Psoas muscle (tissue), 8 donors: Measurements from ENCODE around the gene CENPN. TPM values are rescaled to one million over a fixed set of nuclear protein-coding genes. Genes with fewer than 3 reads are reported as not detected.

Experiments
- ATAC-seq, 4 donors: fragments of 200-7000 bp; cut with Tn5 transposase; one replicate each; pipeline ENCODE4 v1.9.1; 2020; ENCODE audit warnings: moderate library complexity in 3 of 4, mild to moderate bottlenecking in 2 of 4
- DNase-seq, 2 donors: peaks; one replicate each; pipeline ENCODE4 v3.0.0-alpha.2; 2020
- H3K27ac ChIP-seq: fragments of 200-600 bp; one replicate; pipeline ENCODE4 v1.8.0; 2022
- H3K27me3 ChIP-seq, 3 donors: fragments of 200-600 bp in 1 of 3; one replicate each; pipeline versions ENCODE4 v1.6.1 to v1.8.0; 2013 to 2022; ENCODE audit warnings: low read length in 2 of 3, mild to moderate bottlenecking in 2 of 3, moderate library complexity in 1 of 3; ENCODE audit not compliant: insufficient read depth in 3 of 3
- H3K36me3 ChIP-seq, 2 donors: fragments of 200-600 bp in 1 of 2; one replicate each; pipeline versions ENCODE4 v1.6.1 to v1.8.0; 2013 to 2022; ENCODE audit warnings: low read depth in 1 of 2, mild to moderate bottlenecking in 1 of 2, moderate library complexity in 1 of 2; ENCODE audit not compliant: insufficient read depth in 1 of 2
- H3K4me1 ChIP-seq: fragments of 200-600 bp; one replicate; pipeline ENCODE4 v1.8.0; 2022
- H3K4me3 ChIP-seq: fragments of 200-600 bp; one replicate; pipeline ENCODE4 v1.8.0; 2022; ENCODE audit warnings: mild to moderate bottlenecking
- H3K9me3 ChIP-seq: fragments of 200-600 bp; one replicate; pipeline ENCODE4 v1.8.0; 2022
- WGBS, 3 donors: extraction: QIAGEN DNeasy Blood & Tissue Kit; methylation state at CpG; one replicate each; pipeline versions ENCODE4 v1.1.6 to v1.1.7; 2013; 5-methylcytosine and 5-hydroxymethylcytosine counted together
- intact Hi-C, 2 donors: fragments of 100-400 bp; cut with DNase I; formaldehyde crosslinking; loops; one replicate each; pipeline versions ENCODE4 v1.11.0 to v1.14.2; 2022
- polyA plus RNA-seq, 3 donors: library from polyadenylated mRNA; stranded (reverse); fragments of 200-250 nt; gene quantifications; one replicate each; pipeline ENCODE4 v1.2.3, GENCODE V29; 2013
- total RNA-seq, 4 donors: library from RNA; stranded (reverse); fragmentation: NEBNext Ultra II Directional in 2 of 4; extraction: Animal tissue kit (Norgen Biotek cat#: 25700) in 2 of 4; gene quantifications; one replicate each; pipeline versions ENCODE4 v1.2.1 to v1.2.4, GENCODE V29; 2021 to 2023
- TF ChIP-seq, protein P1 (sequence below): fragments of 200-600 bp; IDR thresholded peaks from one replicate; pipeline ENCODE4 v1.8.0; 2022; ENCODE audit warnings: antibody characterized with exemption
- donor health status: healthy with polysubstance abuse.
- donor health status: DM: no; HTN: no; CAD: no; lungs with moderate emphysema.
- donor health status: Bipolar disorder and iron deficiency.
- donor health status: healthy.
- donor health status: DM: yes; HTN: yes; CAD: no.
- donor health status: DM: no; HTN: no; CAD: no.
- donor health status: DM: no; HTN: no; CAD: no.
- donor health status: DM: yes; HTN: yes; CAD: no.

Gene CENPN
- total and polyA plus RNA-seq, 7 donors, result 2.9 to 20.6 (median 7.5) TPM

DNA sequence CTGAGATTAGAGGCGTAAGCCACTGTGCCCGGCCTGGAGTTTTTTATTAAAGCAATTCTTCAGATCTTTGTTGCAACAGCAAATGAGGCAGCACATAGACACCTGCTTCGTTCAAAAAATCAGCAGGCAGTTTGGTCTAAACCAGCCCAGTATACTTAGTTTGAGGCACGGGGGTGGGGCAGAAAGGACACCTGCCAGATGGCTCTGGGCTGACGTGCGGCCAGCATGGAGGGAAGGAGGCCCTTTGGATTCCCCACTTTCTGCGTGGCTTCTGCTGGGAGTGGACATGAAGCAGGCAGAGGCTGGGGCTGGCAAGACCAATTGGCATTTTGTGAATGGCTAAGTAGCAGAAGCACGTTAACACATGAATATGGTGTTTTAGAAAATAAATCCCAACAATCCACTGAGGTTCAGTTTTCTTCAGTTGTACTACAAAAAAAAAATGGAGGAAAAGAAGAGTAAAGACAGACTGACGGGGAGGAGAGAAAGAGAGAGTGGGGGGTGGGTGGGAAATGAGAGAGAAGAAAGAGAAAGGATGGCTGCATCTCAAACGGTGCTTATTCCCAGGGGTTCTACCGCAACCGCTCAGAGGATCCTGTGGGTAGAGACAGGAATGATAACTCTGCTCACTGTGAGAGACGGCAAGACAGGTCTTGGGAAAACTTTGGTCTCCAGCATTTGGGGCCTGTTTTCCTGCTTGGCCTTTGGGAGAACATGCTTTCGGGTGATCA, 53.7 kb downstream of the CENPN start:
- ATAC-seq (no peak), DNase-seq (no peak)
- no peak overlapping the region for H3K27ac ChIP-seq
- H3K4me3 ChIP-seq, result no peak overlapping the region
- no peaks in the 10 kb centered on the region for H3K9me3 ChIP-seq
- H3K27me3 ChIP-seq, result no peaks in the 10 kb centered on the region
- H3K36me3 ChIP-seq, result no peaks in the 10 kb centered on the region
- no peaks in the 10 kb centered on the region for H3K4me1 ChIP-seq
- WGBS, 3 donors, result 70 to 75% (median 72%) methylated on average over 14 of the region's 14 CpGs
- TF ChIP-seq, protein P1, sequence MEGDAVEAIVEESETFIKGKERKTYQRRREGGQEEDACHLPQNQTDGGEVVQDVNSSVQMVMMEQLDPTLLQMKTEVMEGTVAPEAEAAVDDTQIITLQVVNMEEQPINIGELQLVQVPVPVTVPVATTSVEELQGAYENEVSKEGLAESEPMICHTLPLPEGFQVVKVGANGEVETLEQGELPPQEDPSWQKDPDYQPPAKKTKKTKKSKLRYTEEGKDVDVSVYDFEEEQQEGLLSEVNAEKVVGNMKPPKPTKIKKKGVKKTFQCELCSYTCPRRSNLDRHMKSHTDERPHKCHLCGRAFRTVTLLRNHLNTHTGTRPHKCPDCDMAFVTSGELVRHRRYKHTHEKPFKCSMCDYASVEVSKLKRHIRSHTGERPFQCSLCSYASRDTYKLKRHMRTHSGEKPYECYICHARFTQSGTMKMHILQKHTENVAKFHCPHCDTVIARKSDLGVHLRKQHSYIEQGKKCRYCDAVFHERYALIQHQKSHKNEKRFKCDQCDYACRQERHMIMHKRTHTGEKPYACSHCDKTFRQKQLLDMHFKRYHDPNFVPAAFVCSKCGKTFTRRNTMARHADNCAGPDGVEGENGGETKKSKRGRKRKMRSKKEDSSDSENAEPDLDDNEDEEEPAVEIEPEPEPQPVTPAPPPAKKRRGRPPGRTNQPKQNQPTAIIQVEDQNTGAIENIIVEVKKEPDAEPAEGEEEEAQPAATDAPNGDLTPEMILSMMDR, result no peak
- intact Hi-C loops, result no loop called here

DNA sequence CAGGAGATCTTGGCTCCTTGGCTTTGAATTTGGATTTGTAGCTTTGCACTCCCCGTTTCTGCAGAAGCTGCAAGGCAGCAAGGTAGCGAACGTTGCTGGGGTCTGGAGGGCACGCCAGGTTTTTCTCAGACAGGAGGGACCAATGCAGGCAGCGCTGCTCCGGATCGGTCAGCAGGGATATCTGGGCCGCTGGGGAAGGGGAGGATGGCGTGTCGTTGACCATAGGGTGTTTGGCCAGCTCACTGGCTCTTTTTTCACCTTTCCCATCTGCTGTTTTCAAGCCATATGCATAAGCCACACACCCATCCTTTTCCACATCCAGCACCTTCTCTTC, 54.3 kb downstream of the CENPN start:
- H3K9me3 ChIP-seq, result no peaks in the 10 kb centered on the region
- no peaks in the 10 kb centered on the region for H3K4me1 ChIP-seq
- intact Hi-C loops, result no loop called here
- H3K27ac ChIP-seq, result no peak overlapping the region
- H3K27me3 ChIP-seq, result no peaks in the 10 kb centered on the region
- WGBS, 3 donors, result 78 to 81% (median 80%) methylated on average over 10 of the region's 10 CpGs
- TF ChIP-seq, protein P1, result no peak
- no peak overlapping the region for H3K4me3 ChIP-seq
- H3K36me3 ChIP-seq, result no peaks in the 10 kb centered on the region
- DNase-seq (no peak), ATAC-seq (no peak)

DNA sequence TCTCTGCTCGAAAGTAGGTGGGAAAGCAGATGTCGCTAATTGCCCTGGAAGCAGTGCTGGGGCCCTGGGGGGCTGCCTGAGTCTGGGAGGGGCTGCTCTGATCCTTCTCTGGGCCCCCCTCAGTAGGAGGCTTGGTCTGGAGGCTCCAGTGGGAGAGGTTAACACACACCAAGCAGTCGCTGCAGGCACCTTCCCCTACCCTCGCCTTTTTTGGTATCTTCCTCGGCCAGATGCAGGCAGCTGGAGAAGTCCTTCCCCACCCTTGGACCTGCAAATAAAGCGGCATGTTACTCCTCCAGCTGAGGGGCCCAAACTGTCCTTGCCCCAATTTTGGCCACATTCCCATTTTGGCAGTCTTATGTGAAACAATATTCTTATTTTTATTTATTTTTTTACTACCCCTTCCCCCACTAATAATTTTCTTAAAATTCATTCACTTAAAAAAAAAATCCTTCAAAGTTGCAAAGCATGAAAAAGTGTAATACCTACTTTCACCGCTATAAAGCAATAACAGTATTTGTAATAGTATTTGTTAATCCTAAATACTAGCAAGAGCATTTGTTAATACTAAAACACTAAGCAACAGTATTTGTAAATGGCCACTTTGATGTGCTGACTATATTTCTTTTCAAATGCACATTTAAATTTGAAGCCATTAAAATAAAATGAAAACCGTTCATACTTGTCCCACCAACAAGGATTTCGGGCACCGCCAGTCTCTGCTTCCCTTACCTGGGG, 55.0 kb downstream of the CENPN start:
- no peak for DNase-seq
- Histone ChIP-seq H3K27ac (no peak overlapping the region), H3K4me3 (no peak overlapping the region), H3K36me3 (no peaks in the 10 kb centered on the region), H3K27me3 (no peaks in the 10 kb centered on the region), H3K9me3 (no peaks in the 10 kb centered on the region), H3K4me1 (no peaks in the 10 kb centered on the region)
- intact Hi-C loops, result no loop called here
- TF ChIP-seq, protein P1, result no peak
- ATAC-seq, result no peak
- WGBS, 3 donors, result 80 to 85% (median 84%) methylated on average over 10 of the region's 10 CpGs

DNA sequence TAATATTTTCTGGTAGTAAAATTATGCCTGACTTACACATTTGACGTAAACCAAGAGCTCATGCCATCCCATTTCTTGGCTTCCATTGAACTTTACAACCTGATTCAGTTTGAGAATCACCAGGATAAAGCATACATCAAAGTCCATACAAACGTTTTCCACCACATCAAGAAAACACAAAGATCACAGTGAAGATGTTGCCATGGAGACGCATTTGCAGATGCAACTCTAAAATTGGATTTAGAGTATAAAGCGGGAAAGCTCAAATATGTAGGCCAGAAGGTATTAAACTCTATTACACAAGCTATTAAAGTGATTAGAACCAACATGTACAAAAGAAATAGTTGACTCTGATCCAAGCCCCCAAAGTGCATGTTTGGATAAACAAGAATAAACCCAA, 59.7 kb downstream of the CENPN start:
- ATAC-seq (no peak), DNase-seq (no peak)
- Histone ChIP-seq H3K36me3 (no peaks in the 10 kb centered on the region), H3K4me3 (no peak overlapping the region), H3K4me1 (no peaks in the 10 kb centered on the region), H3K9me3 (no peaks in the 10 kb centered on the region), H3K27me3 (no peaks in the 10 kb centered on the region), H3K27ac (no peak overlapping the region)
- TF ChIP-seq, protein P1, result no peak
- WGBS, 3 donors, result 72 to 76% (median 72%) methylated on average over 4 of the region's 4 CpGs
- intact Hi-C loops, result no loop called here
